GM23248 (cell line): ENCODE measurements around the gene PTDSS2. TPM values are rescaled to one million over a fixed set of nuclear protein-coding genes. Genes with fewer than 3 reads are reported as not detected.

ENCODE experiments used
- DNase-seq: peaks from one replicate; pipeline ENCODE4 v3.0.0-alpha.2; 2015
- H2AFZ ChIP-seq: fragments of 200-600 bp; sonication (generic); 2 replicates; pipeline ENCODE4 v1.6.1; 2016; ENCODE audit warnings: antibody characterized with exemption
- H3F3A ChIP-seq: fragments of 200-600 bp; sonication (generic); 2 replicates; pipeline ENCODE4 v1.6.1; 2016; ENCODE audit warnings: mild to moderate bottlenecking, antibody characterized with exemption, mixed run types; ENCODE audit not compliant: insufficient read depth
- H3K27ac ChIP-seq: fragments of 200-600 bp; sonication (generic); 2 replicates; pipeline ENCODE4 v1.5.1; 2016; ENCODE audit warnings: mild to moderate bottlenecking
- H3K27me3 ChIP-seq: fragments of 200-600 bp; sonication (generic); replicated peaks from 2 replicates; pipeline ENCODE4 v1.6.1; 2016; ENCODE audit warnings: mild to moderate bottlenecking; ENCODE audit not compliant: insufficient read depth
- H3K36me3 ChIP-seq: fragments of 200-600 bp; sonication (generic); 2 replicates; pipeline ENCODE4 v1.6.1; 2016; ENCODE audit warnings: low read depth, mild to moderate bottlenecking
- H3K4me1 ChIP-seq: fragments of 200-600 bp; sonication (generic); 2 replicates; pipeline ENCODE4 v1.6.1; 2016; ENCODE audit warnings: mild to moderate bottlenecking; ENCODE audit not compliant: insufficient read depth
- H3K4me2 ChIP-seq: fragments of 200-600 bp; sonication (generic); one replicate; pipeline ENCODE4 v1.6.1; 2016; ENCODE audit warnings: mild to moderate bottlenecking; ENCODE audit not compliant: unreplicated experiment
- H3K4me3 ChIP-seq: fragments of 200-600 bp; sonication (generic); 2 replicates; pipeline ENCODE4 v1.5.1; 2016; ENCODE audit warnings: mild to moderate bottlenecking
- H3K79me2 ChIP-seq: fragments of 200-600 bp; sonication (generic); 2 replicates; pipeline ENCODE4 v1.6.1; 2016; ENCODE audit warnings: mild to moderate bottlenecking; ENCODE audit not compliant: insufficient read depth
- H3K9ac ChIP-seq: fragments of 200-600 bp; sonication (generic); 2 replicates; pipeline ENCODE4 v1.6.1; 2016; ENCODE audit warnings: mild to moderate bottlenecking
- H3K9me2 ChIP-seq: fragments of 200-600 bp; sonication (generic); 2 replicates; pipeline ENCODE4 v1.6.1; 2016; ENCODE audit warnings: mixed run types, mild to moderate bottlenecking, moderate library complexity; ENCODE audit not compliant: insufficient read depth
- H3K9me3 ChIP-seq: fragments of 200-600 bp; sonication (generic); one replicate; pipeline ENCODE4 v1.6.1; 2017; ENCODE audit warnings: low read depth
- H4K20me1 ChIP-seq: fragments of 200-600 bp; sonication (generic); 2 replicates; pipeline ENCODE4 v1.6.0; 2016; ENCODE audit not compliant: insufficient read depth
- EZH2 ChIP-seq: fragments of 200-600 bp; sonication (generic); IDR thresholded peaks from 2 replicates; pipeline ENCODE4 v1.6.1; 2018; ENCODE audit warnings: antibody characterized with exemption, mild to moderate bottlenecking; ENCODE audit not compliant: insufficient read depth, poor library complexity, severe bottlenecking
- EZH2phosphoT487 ChIP-seq: fragments of 200-600 bp; sonication (generic); IDR thresholded peaks from 2 replicates; pipeline ENCODE4 v1.6.1; 2018; ENCODE audit warnings: antibody characterized with exemption, moderate library complexity, mild to moderate bottlenecking, low read depth; ENCODE audit not compliant: insufficient read depth
- WGBS, 2 experiments: methylation state at CpG; one replicate each; pipeline ENCODE4 v1.1.6; 2015 to 2017; ENCODE audit warnings: low lambda C conversion rate in 2 of 2, low coverage in 1 of 2; ENCODE audit errors: missing lambda C conversion rate in 2 of 2; 5-methylcytosine and 5-hydroxymethylcytosine counted together
- in situ Hi-C: fragments of 300-500 bp; cut with MboI; formaldehyde crosslinking; loops from 2 replicates; pipeline ENCODE4 v1.15.0; 2020
- polyA plus RNA-seq: library from polyadenylated mRNA; unstranded; fragments of >200 nt; fragmentation: Nextera tagmentation; extraction: Ambion mirVana; gene quantifications from 2 replicates; pipeline ENCODE4 v1.2.1, GENCODE V29; 2016
- total RNA-seq: library from RNA; depleted of rRNA; stranded (reverse); fragments of >200 nt; shearing (Covaris generic); gene quantifications from 2 replicates; pipeline ENCODE4 v1.2.3, GENCODE V29; 2014

The PTDSS2 gene
- total and polyA plus RNA-seq, 2 experiments from 2014 or later: 22.2 to 44.1 TPM

DNA sequence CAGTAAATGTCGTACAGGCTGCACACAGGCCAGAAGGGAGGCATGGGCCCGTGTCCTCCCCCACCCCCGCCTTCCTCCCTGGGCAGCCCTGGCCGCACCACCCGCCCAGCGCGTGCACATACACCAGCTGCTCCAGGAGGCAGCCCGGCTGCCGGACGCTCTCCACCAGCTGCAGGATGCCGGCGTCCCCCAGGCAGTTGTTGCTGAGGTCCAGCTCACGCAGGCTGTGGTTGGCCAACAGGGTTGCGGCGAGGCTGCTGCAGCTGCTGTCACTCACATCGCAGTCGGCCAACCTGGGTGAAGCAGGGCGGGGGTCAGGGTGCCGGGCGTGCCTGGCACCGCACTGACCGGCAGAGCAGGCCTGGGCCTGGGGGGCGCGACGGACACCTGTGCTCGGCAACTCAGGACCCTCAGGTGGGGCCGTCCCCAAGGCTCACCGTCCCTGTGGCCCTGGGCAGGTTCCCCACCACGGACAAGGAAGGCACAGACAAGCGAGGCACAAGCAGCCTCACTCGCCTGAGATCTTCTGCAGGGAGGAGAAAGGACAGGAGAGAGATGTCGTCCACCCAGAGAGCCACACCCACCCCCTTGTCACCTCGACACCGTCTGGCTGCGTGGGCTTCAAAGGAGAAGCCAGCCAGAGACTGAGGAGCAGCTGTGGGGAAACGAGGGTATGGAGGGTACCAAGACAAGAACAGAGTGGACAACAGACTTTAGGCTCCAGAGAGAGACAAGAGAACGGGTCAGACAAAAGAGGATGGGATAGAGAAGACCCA is 44.9 kb downstream of the PTDSS2 start:
- DNase-seq: no peak
- H2AFZ ChIP-seq: no peak overlapping the region
- WGBS, 2 experiments: 79 to 83% methylated on average over 24 to 37 of the region's 37 CpGs
- no peaks in the 10 kb centered on the region for H3K9me3 ChIP-seq
- H3K9me2 ChIP-seq: no peaks in the 10 kb centered on the region
- H3F3A ChIP-seq: peaks cover 31% of the 10 kb centered on the region
- in situ Hi-C loops: no loop called here
- H3K9ac ChIP-seq: no peak overlapping the region
- H3K36me3 ChIP-seq: peaks cover 38% of the 10 kb centered on the region
- H3K4me3 ChIP-seq: no peak overlapping the region
- TF ChIP-seq EZH2 (no peak), EZH2phosphoT487 (no peak)
- H3K4me1 ChIP-seq: no peaks in the 10 kb centered on the region
- H4K20me1 ChIP-seq: no peaks in the 10 kb centered on the region
- H3K79me2 ChIP-seq: peaks cover 23% of the 10 kb centered on the region
- H3K4me2 ChIP-seq: no peak overlapping the region
- no peaks in the 10 kb centered on the region for H3K27me3 ChIP-seq
- no peak overlapping the region for H3K27ac ChIP-seq

DNA sequence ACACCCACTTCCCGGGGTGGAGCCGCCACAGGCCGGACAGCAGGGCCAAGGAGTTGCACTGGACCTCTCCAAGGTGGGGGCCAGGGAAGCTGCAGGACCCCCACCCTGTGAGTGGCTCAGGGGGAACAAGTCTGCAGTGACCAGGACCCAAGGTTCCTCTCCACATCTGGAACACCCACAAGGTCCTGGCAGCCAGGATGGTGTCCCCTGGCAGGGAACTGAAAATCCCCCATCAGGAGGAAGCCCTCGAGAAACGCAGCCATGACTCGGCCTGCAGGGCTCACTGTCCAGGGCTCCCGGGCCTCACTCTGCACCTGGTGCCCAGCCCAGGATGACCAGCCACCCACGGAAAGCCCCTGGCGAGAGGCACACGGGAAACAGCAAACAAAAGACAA is 45.5 kb downstream of the PTDSS2 start:
- Histone ChIP-seq H3K4me3 (no peak overlapping the region), H3K36me3 (peaks cover 44% of the 10 kb centered on the region)
- 64 to 73% methylated on average over 10 of the region's 10 CpGs for WGBS, 2 experiments

DNA sequence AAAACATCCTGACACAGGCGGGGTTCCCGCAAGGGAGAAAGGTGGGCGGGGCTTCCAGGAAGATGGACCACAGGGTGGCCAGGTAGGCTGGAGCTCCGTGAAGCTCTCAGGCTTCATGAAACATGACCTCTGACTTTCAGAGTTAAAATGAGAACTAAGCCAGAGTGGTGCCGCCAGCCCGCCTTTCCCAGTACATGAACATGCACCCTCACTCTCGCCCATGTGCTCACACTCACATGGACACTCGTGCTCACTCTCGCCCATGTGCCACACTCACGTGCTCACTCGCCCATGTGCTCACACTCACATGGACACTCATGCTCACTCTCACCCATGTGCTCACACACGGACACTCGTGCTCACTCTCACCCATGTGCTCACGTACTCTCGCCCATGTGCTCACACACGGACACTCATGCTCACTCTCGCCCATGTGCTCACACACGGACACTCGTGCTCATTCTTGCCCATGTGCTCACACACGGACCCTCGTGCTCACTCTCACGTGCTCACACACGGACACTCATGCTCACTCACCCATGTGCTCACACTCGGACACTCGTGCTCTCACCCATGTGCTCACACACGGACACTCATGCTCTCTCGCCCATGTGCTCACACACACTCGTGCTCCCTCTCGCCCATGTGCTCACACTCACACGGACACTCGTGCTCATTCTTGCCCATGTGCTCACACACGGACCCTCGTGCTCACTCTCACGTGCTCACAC is 46.9 kb downstream of the PTDSS2 start:
- TF ChIP-seq EZH2: no peak
- no peak for TF ChIP-seq EZH2phosphoT487
- Histone ChIP-seq H3K36me3 (peaks cover 44% of the 10 kb centered on the region), H2AFZ (no peak overlapping the region), H3K4me1 (no peaks in the 10 kb centered on the region), H3F3A (peaks cover 31% of the 10 kb centered on the region), H3K9me2 (no peaks in the 10 kb centered on the region), H3K4me3 (no peak overlapping the region), H3K4me2 (no peak overlapping the region), H4K20me1 (no peaks in the 10 kb centered on the region), H3K27ac (no peak overlapping the region), H3K9ac (no peak overlapping the region), H3K27me3 (no peaks in the 10 kb centered on the region), H3K9me3 (no peaks in the 10 kb centered on the region), H3K79me2 (peaks cover 44% of the 10 kb centered on the region)
- no peak for DNase-seq
- 95 to 97% methylated on average over 28 to 34 of the region's 34 CpGs for WGBS, 2 experiments
- in situ Hi-C loops: no loop called here

More for the DNA sequence above, 45.5 kb downstream of the PTDSS2 start:
- no peaks in the 10 kb centered on the region for H4K20me1 ChIP-seq
- TF ChIP-seq EZH2phosphoT487 (no peak), EZH2 (no peak)
- H3K79me2 ChIP-seq: peaks cover 29% of the 10 kb centered on the region
- no peak overlapping the region for H3K27ac ChIP-seq
- DNase-seq: no peak
- H3K4me2 ChIP-seq: no peak overlapping the region
- in situ Hi-C loops: no loop called here
- no peaks in the 10 kb centered on the region for H3K4me1 ChIP-seq
- no peaks in the 10 kb centered on the region for H3K9me2 ChIP-seq
- H3K9ac ChIP-seq: no peak overlapping the region
- no peaks in the 10 kb centered on the region for H3K27me3 ChIP-seq
- no peaks in the 10 kb centered on the region for H3K9me3 ChIP-seq
- H2AFZ ChIP-seq: no peak overlapping the region
- H3F3A ChIP-seq: peaks cover 31% of the 10 kb centered on the region

DNA sequence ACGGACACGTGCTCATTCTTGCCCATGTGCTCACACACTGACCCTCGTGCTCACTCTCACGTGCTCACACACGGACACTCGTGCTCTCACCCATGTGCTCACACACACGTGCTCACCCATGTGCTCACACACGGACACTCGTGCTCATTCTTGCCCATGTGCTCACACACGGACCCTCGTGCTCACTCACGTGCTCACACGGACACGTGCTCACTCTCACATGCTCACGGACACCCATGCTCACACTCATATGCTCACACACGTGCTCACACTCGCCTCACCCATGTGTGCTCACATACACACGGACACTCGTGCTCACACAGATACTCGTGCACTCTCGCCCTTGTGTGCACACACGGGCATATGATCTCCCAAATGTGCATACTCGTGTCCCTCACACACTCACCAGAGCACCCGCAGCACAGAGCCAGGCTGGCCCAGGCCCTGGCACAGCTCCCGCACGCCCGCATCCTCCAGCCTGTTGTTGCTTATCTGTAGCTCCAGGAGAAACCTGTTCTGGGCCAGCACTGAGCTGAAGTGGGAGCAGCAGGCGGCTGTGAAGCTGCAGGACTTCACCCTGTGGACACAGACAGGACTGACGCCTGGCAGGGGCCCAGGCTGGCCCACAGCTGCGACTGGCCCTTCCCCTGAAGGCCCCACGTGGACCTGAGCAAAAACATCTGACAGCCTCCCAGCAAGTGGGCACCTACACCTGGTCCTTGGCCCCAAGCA is 47.7 kb downstream of the PTDSS2 start:
- no peak for DNase-seq
- H4K20me1 ChIP-seq: no peaks in the 10 kb centered on the region
- no peaks in the 10 kb centered on the region for H3K9me2 ChIP-seq
- TF ChIP-seq EZH2 (no peak), EZH2phosphoT487 (no peak)
- H3K36me3 ChIP-seq: peaks cover 44% of the 10 kb centered on the region
- H3K79me2 ChIP-seq: peaks cover 51% of the 10 kb centered on the region
- H3K9me3 ChIP-seq: no peaks in the 10 kb centered on the region
- H3K4me3 ChIP-seq: no peak overlapping the region
- no peak overlapping the region for H3K27ac ChIP-seq
- WGBS, 2 experiments: 92 to 93% methylated on average over 20 to 31 of the region's 31 CpGs
- H3K4me1 ChIP-seq: peaks cover 4% of the 10 kb centered on the region; the same call in 1 of the 2 replicates
- in situ Hi-C loops: no loop called here
- no peak overlapping the region for H3K4me2 ChIP-seq
- no peak overlapping the region for H2AFZ ChIP-seq
- H3K9ac ChIP-seq: no peak overlapping the region
- H3F3A ChIP-seq: peaks cover 31% of the 10 kb centered on the region
- H3K27me3 ChIP-seq: no peaks in the 10 kb centered on the region
